ENCODE data around the gene TBX22.
"Not testable (repeated sequence)": the region's sequence is repeated elsewhere in the genome, so short reads cannot be mapped to it uniquely, and the experiment has no call there.

Gene TBX22

GRCh38 chrX:80014141-80014940 is at the start of gene TBX22:
Gene TBX22, plus strand, starts transcription at chrX:80014753. Its CDS starts 7,517 bp downstream, at chrX:80022270.
- no peak for DNase-seq (ENCODE audit: low spot score in 2 of 2)
- Mint-ChIP-seq H3K4me1 (no peaks in the 10 kb centered on the region), H3K4me3 (no peak within 1 kb of the TSS), H3K9me3 (no peaks in the 10 kb centered on the region), H3K27me3 (no peaks in the 10 kb centered on the region), H3K36me3 (ENCODE audit: insufficient read depth) (no peaks in the 10 kb centered on the region), H3K27ac (ENCODE audit: low read depth) (no peak within 1 kb of the TSS)
- no peak for ATAC-seq (replicated peaks; ENCODE audit: extremely low read depth, poor library complexity, severe bottlenecking)

GRCh38 chrX:79975605-79976004 is 38.9 kb upstream of the TBX22 start:
- peaks cover 8% of the 10 kb centered on the region for H3K9me3 Mint-ChIP-seq

GRCh38 chrX:80004458-80004857 is 10.1 kb upstream of the TBX22 start:
- H3K4me3 Mint-ChIP-seq: no peak overlapping the region
- H3K4me1 Mint-ChIP-seq: no peaks in the 10 kb centered on the region
- H3K9me3 Mint-ChIP-seq: no peaks in the 10 kb centered on the region
- no peak overlapping the region for H3K27ac Mint-ChIP-seq (ENCODE audit: low read depth)
- no peak for ATAC-seq (replicated peaks; ENCODE audit: extremely low read depth, poor library complexity, severe bottlenecking)
- no peaks in the 10 kb centered on the region for H3K27me3 Mint-ChIP-seq
- no peaks in the 10 kb centered on the region for H3K36me3 Mint-ChIP-seq (ENCODE audit: insufficient read depth)
- DNase-seq (ENCODE audit: low spot score in 2 of 2): no peak

More at GRCh38 chrX:79975605-79976004, 38.9 kb upstream of the TBX22 start:
- no peak overlapping the region for H3K4me3 Mint-ChIP-seq
- DNase-seq (ENCODE audit: low spot score in 2 of 2) (no peak), ATAC-seq (replicated peaks; ENCODE audit: extremely low read depth, poor library complexity, severe bottlenecking) (no peak)
- H3K4me1 Mint-ChIP-seq: no peaks in the 10 kb centered on the region
- no peaks in the 10 kb centered on the region for H3K36me3 Mint-ChIP-seq (ENCODE audit: insufficient read depth)
- H3K27me3 Mint-ChIP-seq: no peaks in the 10 kb centered on the region
- H3K27ac Mint-ChIP-seq (ENCODE audit: low read depth): no peak overlapping the region

- DNase-seq (ENCODE audit: low spot score in 2 of 2) (no peak), ATAC-seq (replicated peaks; ENCODE audit: extremely low read depth, poor library complexity, severe bottlenecking) (no peak)
- H3K36me3 Mint-ChIP-seq (ENCODE audit: insufficient read depth): no peaks in the 10 kb centered on the region
- no peaks in the 10 kb centered on the region for H3K9me3 Mint-ChIP-seq
- peak overlapping the region; percentile 19 for H3K27ac Mint-ChIP-seq (ENCODE audit: low read depth)
- no peak overlapping the region for H3K4me3 Mint-ChIP-seq
- H3K27me3 Mint-ChIP-seq: no peaks in the 10 kb centered on the region
- H3K4me1 Mint-ChIP-seq: no peaks in the 10 kb centered on the region
These were observed 3.0 kb upstream of the TBX22 start for GRCh38 chrX:80011522-80011921.

- ATAC-seq (replicated peaks; ENCODE audit: extremely low read depth, poor library complexity, severe bottlenecking) (no peak), DNase-seq (ENCODE audit: low spot score in 2 of 2) (no peak)
- no peaks in the 10 kb centered on the region for H3K4me1 Mint-ChIP-seq
- H3K36me3 Mint-ChIP-seq (ENCODE audit: insufficient read depth): no peaks in the 10 kb centered on the region
- no peak overlapping the region for H3K4me3 Mint-ChIP-seq
- H3K27ac Mint-ChIP-seq (ENCODE audit: low read depth): no peak overlapping the region
- no peaks in the 10 kb centered on the region for H3K9me3 Mint-ChIP-seq
- no peaks in the 10 kb centered on the region for H3K27me3 Mint-ChIP-seq
These were observed 1.6 kb downstream of the TBX22 start for GRCh38 chrX:80016182-80016581.

GRCh38 chrX:80021621-80022020 is 7.1 kb downstream of the TBX22 start:
- no peak for ATAC-seq (replicated peaks; ENCODE audit: extremely low read depth, poor library complexity, severe bottlenecking)
- Mint-ChIP-seq H3K36me3 (ENCODE audit: insufficient read depth) (peaks cover 2% of the 10 kb centered on the region), H3K4me1 (no peaks in the 10 kb centered on the region), H3K27ac (ENCODE audit: low read depth) (no peak overlapping the region), H3K9me3 (no peaks in the 10 kb centered on the region), H3K4me3 (no peak overlapping the region), H3K27me3 (no peaks in the 10 kb centered on the region)
- no peak for DNase-seq (ENCODE audit: low spot score in 2 of 2)

GRCh38 chrX:80022363-80023031 is 7.9 kb downstream of the TBX22 start:
- no peaks in the 10 kb centered on the region for H3K27me3 Mint-ChIP-seq
- no peak overlapping the region for H3K27ac Mint-ChIP-seq (ENCODE audit: low read depth)
- peaks cover 2% of the 10 kb centered on the region for H3K36me3 Mint-ChIP-seq (ENCODE audit: insufficient read depth)
- ATAC-seq (replicated peaks; ENCODE audit: extremely low read depth, poor library complexity, severe bottlenecking) (no peak), DNase-seq (ENCODE audit: low spot score in 2 of 2) (no peak)
- H3K4me3 Mint-ChIP-seq: no peak overlapping the region
- H3K4me1 Mint-ChIP-seq: no peaks in the 10 kb centered on the region
- H3K9me3 Mint-ChIP-seq: no peaks in the 10 kb centered on the region

- Mint-ChIP-seq H3K9me3 (no peaks in the 10 kb centered on the region), H3K27me3 (no peaks in the 10 kb centered on the region), H3K36me3 (ENCODE audit: insufficient read depth) (peaks cover 2% of the 10 kb centered on the region), H3K4me3 (no peak overlapping the region), H3K4me1 (no peaks in the 10 kb centered on the region), H3K27ac (ENCODE audit: low read depth) (no peak overlapping the region)
- ATAC-seq (replicated peaks; ENCODE audit: extremely low read depth, poor library complexity, severe bottlenecking): no peak
- DNase-seq (ENCODE audit: low spot score in 2 of 2): no peak
These were observed 11.6 kb downstream of the TBX22 start for GRCh38 chrX:80026116-80026515.

GRCh38 chrX:80066156-80066555 is 51.6 kb downstream of the TBX22 start:
- not testable (repeated sequence) for H3K36me3 Mint-ChIP-seq (ENCODE audit: insufficient read depth); H3K4me3 Mint-ChIP-seq; H3K9me3 Mint-ChIP-seq; H3K27me3 Mint-ChIP-seq; H3K4me1 Mint-ChIP-seq; DNase-seq (ENCODE audit: low spot score in 2 of 2); ATAC-seq (replicated peaks; ENCODE audit: extremely low read depth, poor library complexity, severe bottlenecking); H3K27ac Mint-ChIP-seq (ENCODE audit: low read depth)

GRCh38 chrX:80075625-80076024 is 61.1 kb downstream of the TBX22 start:
- H3K36me3 Mint-ChIP-seq (ENCODE audit: insufficient read depth); H3K27me3 Mint-ChIP-seq; H3K9me3 Mint-ChIP-seq; H3K4me1 Mint-ChIP-seq; ATAC-seq (replicated peaks; ENCODE audit: extremely low read depth, poor library complexity, severe bottlenecking); H3K4me3 Mint-ChIP-seq; H3K27ac Mint-ChIP-seq (ENCODE audit: low read depth); DNase-seq (ENCODE audit: low spot score in 2 of 2): not testable (repeated sequence)
